ENCODE measurements around the gene RABGAP1L. TPM values are rescaled to one million over a fixed set of nuclear protein-coding genes. Genes with fewer than 3 reads are reported as not detected.

RABGAP1L gene
- total RNA-seq, 2 experiments from 2014 or later = 59.8 to 67.6 TPM

GRCh38 chr1:174724219-174724618 is 564.9 kb downstream of the RABGAP1L start:
- POLR2A ChIA-PET = no interaction called here
- DNase-seq = no peak

DNA sequence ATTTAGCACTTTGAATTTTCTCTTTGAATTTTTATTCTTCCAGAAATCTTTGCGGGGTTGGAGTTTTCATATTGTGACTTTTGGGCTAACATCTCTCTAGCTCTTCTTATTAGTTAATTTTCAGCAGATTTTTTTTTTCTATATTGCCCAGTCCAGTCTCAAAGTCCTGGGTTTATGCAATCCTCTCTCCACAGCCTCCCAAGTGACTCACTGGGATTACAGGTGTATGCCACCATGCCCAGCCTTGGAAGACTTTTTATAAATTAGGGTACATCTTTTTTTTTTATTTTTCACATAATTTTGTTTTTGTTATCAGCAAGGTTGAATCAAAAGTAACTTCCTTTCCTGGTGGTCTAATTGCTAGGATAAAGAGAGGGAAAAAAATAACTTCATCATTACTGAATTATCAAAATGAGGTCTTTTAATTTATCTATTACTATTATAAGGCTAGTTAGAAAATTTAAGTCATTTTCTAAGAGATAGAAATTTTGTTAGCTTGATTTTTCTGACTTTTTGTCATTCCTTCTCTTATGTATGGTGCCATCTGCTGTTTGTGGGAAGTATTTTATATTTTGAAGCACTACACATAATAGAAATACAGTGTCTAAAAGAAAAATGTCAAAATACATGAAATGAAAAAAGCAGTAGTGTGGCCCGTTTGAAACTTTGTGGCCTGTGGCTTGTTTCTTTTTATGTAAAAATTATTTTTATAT is 567.0 kb downstream of the RABGAP1L start:
- H3K4me1 Mint-ChIP-seq (ENCODE audit: low read depth) = no peaks in the 10 kb centered on the region
- no peaks in the 10 kb centered on the region for H3K4me1 ChIP-seq (ENCODE audit: insufficient read depth, low read length)
- H3K27me3 ChIP-seq (ENCODE audit: control insufficient read depth in 1 of 2, insufficient read depth in 2 of 2, low read length in 2 of 2) = no peaks in the 10 kb centered on the region
- TF ChIP-seq CTCF (IDR thresholded peaks at IDR 0.05) = peak; percentile 59
- intact Hi-C loops (cut with DNase I, micrococcal nuclease) = loop anchor here in 1 of 2 experiments (1.0 to 5.0 kb wide), 2 partner anchors 464 to 1984 kb away; no protein-coding TSS in a partner anchor
- H3K4me3 ChIP-seq (ENCODE audit: low read length) = no peak overlapping the region
- peaks cover 3% of the 10 kb centered on the region for H3K36me3 Mint-ChIP-seq (ENCODE audit: low read depth)
- no peaks in the 10 kb centered on the region for H3K27me3 Mint-ChIP-seq
- H3K4me3 Mint-ChIP-seq = no peak overlapping the region
- no peaks in the 10 kb centered on the region for H3K9me3 ChIP-seq (ENCODE audit: control insufficient read depth in 1 of 2, insufficient read depth in 1 of 2, low read length in 2 of 2)
- POLR2A ChIA-PET = no interaction called here
- no peak overlapping the region for H3K27ac Mint-ChIP-seq
- H3K36me3 ChIP-seq (ENCODE audit: insufficient read depth, low read length) = no peaks in the 10 kb centered on the region
- H3K27ac ChIP-seq (ENCODE audit: low read depth in 1 of 2, low read length in 2 of 2) = no peak overlapping the region
- CTCF ChIA-PET = interaction anchor here (0.7 to 0.9 kb wide), 2 partner anchors 11 to 467 kb away, joined by 3 to 4 read pairs; no protein-coding TSS in a partner anchor
- no peaks in the 10 kb centered on the region for H3K9me3 Mint-ChIP-seq
- DNase-seq = peak in 2 of 14 experiments; percentile 17 to 18
- ATAC-seq (ENCODE audit: poor library complexity) = no peak

More at GRCh38 chr1:174724219-174724618, 564.9 kb downstream of the RABGAP1L start:
- Mint-ChIP-seq H3K4me1 (ENCODE audit: low read depth) (no peaks in the 10 kb centered on the region), H3K27ac (no peak overlapping the region), H3K4me3 (no peak overlapping the region), H3K27me3 (no peaks in the 10 kb centered on the region), H3K36me3 (ENCODE audit: low read depth) (peaks cover 1% of the 10 kb centered on the region), H3K9me3 (no peaks in the 10 kb centered on the region)
- no peaks in the 10 kb centered on the region for H3K36me3 ChIP-seq (ENCODE audit: insufficient read depth, low read length)
- H3K4me3 ChIP-seq (ENCODE audit: low read length) = no peak overlapping the region
- intact Hi-C loops (cut with DNase I, micrococcal nuclease) = no loop called here
- ATAC-seq (ENCODE audit: poor library complexity) = no peak
- H3K4me1 ChIP-seq (ENCODE audit: insufficient read depth, low read length) = no peaks in the 10 kb centered on the region
- CTCF ChIA-PET = no interaction called here
- TF ChIP-seq CTCF (IDR thresholded peaks at IDR 0.05) = no peak
- no peak overlapping the region for H3K27ac ChIP-seq (ENCODE audit: low read depth in 1 of 2, low read length in 2 of 2)
- no peaks in the 10 kb centered on the region for H3K9me3 ChIP-seq (ENCODE audit: control insufficient read depth in 1 of 2, insufficient read depth in 1 of 2, low read length in 2 of 2)
- no peaks in the 10 kb centered on the region for H3K27me3 ChIP-seq (ENCODE audit: control insufficient read depth in 1 of 2, insufficient read depth in 2 of 2, low read length in 2 of 2)

DNA sequence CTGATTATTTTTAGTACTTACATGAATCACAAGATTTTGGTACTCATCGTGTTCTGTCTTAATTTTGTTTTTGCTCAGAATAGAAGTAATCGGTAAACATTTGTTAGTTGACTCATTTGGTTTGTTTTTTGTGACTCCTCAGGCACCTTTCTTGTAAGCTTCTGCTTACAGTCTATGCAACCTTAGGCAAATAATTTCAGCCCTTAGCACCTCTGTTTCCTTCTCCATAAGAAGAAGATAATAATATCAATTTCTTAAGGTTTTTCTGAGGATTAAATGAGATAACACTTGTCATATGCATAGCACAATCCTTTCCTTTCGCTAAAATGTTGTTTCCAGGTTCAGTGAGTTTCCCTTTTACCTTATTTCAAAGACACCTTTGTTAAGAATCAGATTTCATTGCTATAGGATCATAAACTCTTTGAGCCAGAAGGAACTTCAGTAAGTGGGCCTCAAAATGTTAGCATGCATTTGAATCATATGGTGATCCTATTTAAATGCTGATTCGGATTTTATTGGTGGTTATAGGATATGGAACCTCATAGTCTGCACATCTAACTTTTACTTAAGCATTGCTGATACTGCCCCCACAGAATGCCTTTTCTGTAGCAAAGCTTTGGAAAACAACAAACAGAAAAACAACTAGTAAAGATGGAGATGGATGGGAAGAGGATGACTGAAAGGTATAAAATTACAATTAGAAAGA is 567.7 kb downstream of the RABGAP1L start:
- ChIA-PET POLR2A (no interaction called here), CTCF (interaction anchor here (0.9 kb wide), 1 partner anchor 467 kb away, joined by 4 read pairs; no protein-coding TSS in a partner anchor)
- Mint-ChIP-seq H3K27ac (no peak overlapping the region), H3K4me1 (ENCODE audit: low read depth) (no peaks in the 10 kb centered on the region), H3K4me3 (no peak overlapping the region), H3K27me3 (no peaks in the 10 kb centered on the region), H3K9me3 (no peaks in the 10 kb centered on the region), H3K36me3 (ENCODE audit: low read depth) (peaks cover 3% of the 10 kb centered on the region)
- Histone ChIP-seq H3K4me1 (ENCODE audit: insufficient read depth, low read length) (no peaks in the 10 kb centered on the region), H3K36me3 (ENCODE audit: insufficient read depth, low read length) (no peaks in the 10 kb centered on the region), H3K27ac (ENCODE audit: low read depth in 1 of 2, low read length in 2 of 2) (no peak overlapping the region), H3K27me3 (ENCODE audit: control insufficient read depth in 1 of 2, insufficient read depth in 2 of 2, low read length in 2 of 2) (no peaks in the 10 kb centered on the region), H3K9me3 (ENCODE audit: control insufficient read depth in 1 of 2, insufficient read depth in 1 of 2, low read length in 2 of 2) (no peaks in the 10 kb centered on the region), H3K4me3 (ENCODE audit: low read length) (no peak overlapping the region)
- no peak for TF ChIP-seq CTCF (IDR thresholded peaks at IDR 0.05)
- ATAC-seq (ENCODE audit: poor library complexity) (no peak), DNase-seq (no peak)
- intact Hi-C loops (cut with DNase I, micrococcal nuclease) = loop anchor here in 1 of 2 experiments (1.0 to 5.0 kb wide), 2 partner anchors 465 to 1985 kb away; no protein-coding TSS in a partner anchor

Data from CD4-positive, alpha-beta T cell (primary cell).